Esophagus squamous epithelium (tissue), 4 donors: ENCODE data around the gene ANKRD36.
"Not testable (repeated sequence)": the region's sequence is repeated elsewhere in the genome, so short reads cannot be mapped to it uniquely, and the experiment has no call there.

Experiments used
- POLR2A ChIP-seq, 4 donors: fragments of 450-650 bp; IDR thresholded peaks; one replicate each; pipeline ENCODE4 v1.6.1; 2017; ENCODE audit warnings: antibody characterized with exemption in 4 of 4, mild to moderate bottlenecking in 4 of 4, moderate library complexity in 3 of 4
- TF ChIP-seq, protein P1 (sequence below), 6 experiments: fragments of 450-650 bp in 4 of 6; fragments of 200-600 bp in 2 of 6; sonication (generic) in 2 of 6; IDR thresholded peaks; one replicate each; pipeline ENCODE4 v1.5.1; 2016 to 2019; ENCODE audit warnings: antibody characterized with exemption in 6 of 6, mild to moderate bottlenecking in 4 of 6, moderate library complexity in 4 of 6

DNA sequence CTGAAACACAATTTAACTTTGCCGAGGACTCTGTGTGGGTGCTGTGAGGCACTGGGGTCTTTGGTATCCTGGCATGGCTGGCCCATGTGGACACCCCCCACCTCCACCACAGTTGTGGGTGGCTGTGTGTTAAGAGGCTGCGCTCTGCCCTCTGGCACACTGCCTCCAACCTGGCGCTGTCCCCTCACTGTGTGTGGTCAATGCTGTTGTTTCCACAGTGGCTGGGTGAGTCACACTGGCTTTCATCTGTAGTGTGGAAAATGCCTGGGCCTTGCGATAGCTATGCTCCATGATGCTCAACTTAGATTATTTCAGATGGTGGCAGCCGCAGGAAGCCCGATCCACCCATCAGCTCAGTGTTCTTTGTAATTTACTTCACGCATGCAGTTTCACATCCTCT, 27.9 kb upstream of the ANKRD36 start:
- TF ChIP-seq, protein P1, sequence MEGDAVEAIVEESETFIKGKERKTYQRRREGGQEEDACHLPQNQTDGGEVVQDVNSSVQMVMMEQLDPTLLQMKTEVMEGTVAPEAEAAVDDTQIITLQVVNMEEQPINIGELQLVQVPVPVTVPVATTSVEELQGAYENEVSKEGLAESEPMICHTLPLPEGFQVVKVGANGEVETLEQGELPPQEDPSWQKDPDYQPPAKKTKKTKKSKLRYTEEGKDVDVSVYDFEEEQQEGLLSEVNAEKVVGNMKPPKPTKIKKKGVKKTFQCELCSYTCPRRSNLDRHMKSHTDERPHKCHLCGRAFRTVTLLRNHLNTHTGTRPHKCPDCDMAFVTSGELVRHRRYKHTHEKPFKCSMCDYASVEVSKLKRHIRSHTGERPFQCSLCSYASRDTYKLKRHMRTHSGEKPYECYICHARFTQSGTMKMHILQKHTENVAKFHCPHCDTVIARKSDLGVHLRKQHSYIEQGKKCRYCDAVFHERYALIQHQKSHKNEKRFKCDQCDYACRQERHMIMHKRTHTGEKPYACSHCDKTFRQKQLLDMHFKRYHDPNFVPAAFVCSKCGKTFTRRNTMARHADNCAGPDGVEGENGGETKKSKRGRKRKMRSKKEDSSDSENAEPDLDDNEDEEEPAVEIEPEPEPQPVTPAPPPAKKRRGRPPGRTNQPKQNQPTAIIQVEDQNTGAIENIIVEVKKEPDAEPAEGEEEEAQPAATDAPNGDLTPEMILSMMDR (IDR thresholded peaks at IDR 0.05), result not testable (repeated sequence)
- TF ChIP-seq POLR2A (IDR thresholded peaks at IDR 0.05), result not testable (repeated sequence)
